NB4 (cell line): ENCODE data around the gene ELAC2.

Source experiments
- MYC ChIP-seq: IDR thresholded peaks from 2 replicates; pipeline ENCODE4 v1.6.1; 2011; ENCODE audit warnings: low read depth, low read length
- POLR2A ChIP-seq: IDR thresholded peaks from 2 replicates; pipeline ENCODE4 v1.6.1; 2011; ENCODE audit warnings: mild to moderate bottlenecking; ENCODE audit not compliant: insufficient read length; ENCODE audit errors: extremely low read depth

- TF ChIP-seq POLR2A, result no peak
- TF ChIP-seq MYC, result no peak
Observed at GRCh38 chr17:12990926-12991325, 26.9 kb downstream of the ELAC2 start.
